Chondrocyte (in vitro differentiated cells): ENCODE measurements around the gene CHST2. TPM values are rescaled to one million over a fixed set of nuclear protein-coding genes. Genes with fewer than 3 reads are reported as not detected.

ENCODE experiments used
- DNase-seq: peaks from one replicate; pipeline ENCODE4 v3.0.0; 2021; ENCODE audit warnings: mixed read lengths, low spot score
- H3K27ac Mint-ChIP-seq: one replicate; pipeline ENCODE4 v1.8.0; 2021; ENCODE audit warnings: mild to moderate bottlenecking, moderate library complexity, mixed read lengths; ENCODE audit not compliant: unreplicated experiment
- H3K27me3 Mint-ChIP-seq: 2 replicates; pipeline ENCODE4 v1.8.0; 2021; ENCODE audit warnings: low read depth, mixed read lengths
- H3K36me3 Mint-ChIP-seq: 2 replicates; pipeline ENCODE4 v1.8.0; 2021; ENCODE audit warnings: low read depth, mixed read lengths
- H3K4me1 Mint-ChIP-seq: 2 replicates; pipeline ENCODE4 v1.8.0; 2021; ENCODE audit warnings: low read depth, mild to moderate bottlenecking, mixed read lengths
- H3K4me3 Mint-ChIP-seq: one replicate; pipeline ENCODE4 v1.8.0; 2021; ENCODE audit warnings: mild to moderate bottlenecking, moderate library complexity, mixed read lengths; ENCODE audit not compliant: unreplicated experiment
- H3K9me3 Mint-ChIP-seq: 2 replicates; pipeline ENCODE4 v1.8.0; 2021; ENCODE audit warnings: low read depth, mixed read lengths
- CTCF ChIP-seq: fragments of 200-600 bp; sonication (generic); IDR thresholded peaks from 2 replicates; pipeline ENCODE4 v1.5.0; 2021; ENCODE audit warnings: antibody characterized with exemption, mild to moderate bottlenecking, moderate library complexity
- total RNA-seq: library from RNA; stranded (reverse); gene quantifications from 3 replicates; pipeline ENCODE4 v1.2.1, GENCODE V29; 2021

CHST2 gene
- total RNA-seq, 1 donor from 2014 or later = 23.1 TPM

GRCh38 chr3:143110371-143110770 is 9.2 kb upstream of the CHST2 start:
- H3K27ac Mint-ChIP-seq = no peak overlapping the region
- peaks cover 10% of the 10 kb centered on the region for H3K9me3 Mint-ChIP-seq
- H3K27me3 Mint-ChIP-seq = peaks cover 17% of the 10 kb centered on the region
- TF ChIP-seq CTCF = no peak
- no peak for DNase-seq
- peaks cover 2% of the 10 kb centered on the region for H3K36me3 Mint-ChIP-seq
- no peak overlapping the region for H3K4me3 Mint-ChIP-seq
- no peaks in the 10 kb centered on the region for H3K4me1 Mint-ChIP-seq

GRCh38 chr3:143118630-143119008 is 952 bp upstream of the CHST2 start:
- TF ChIP-seq CTCF = no peak
- peak overlapping the region; percentile 87 for H3K4me3 Mint-ChIP-seq
- H3K27ac Mint-ChIP-seq = no peak overlapping the region
- H3K4me1 Mint-ChIP-seq = peaks cover 10% of the 10 kb centered on the region
- peaks cover 8% of the 10 kb centered on the region for H3K27me3 Mint-ChIP-seq
- DNase-seq = no peak
- H3K9me3 Mint-ChIP-seq = no peaks in the 10 kb centered on the region
- peaks cover 1% of the 10 kb centered on the region for H3K36me3 Mint-ChIP-seq

- peak overlapping the region; percentile 54 for H3K27ac Mint-ChIP-seq
- H3K4me1 Mint-ChIP-seq = peaks cover 20% of the 10 kb centered on the region
- H3K36me3 Mint-ChIP-seq = peaks cover 1% of the 10 kb centered on the region
- TF ChIP-seq CTCF = no peak
- no peak for DNase-seq
- H3K4me3 Mint-ChIP-seq = peak overlapping the region; percentile 87
- H3K27me3 Mint-ChIP-seq = peaks cover 2% of the 10 kb centered on the region
- no peaks in the 10 kb centered on the region for H3K9me3 Mint-ChIP-seq
These were observed 574 bp downstream of the CHST2 start for GRCh38 chr3:143119974-143120715.

GRCh38 chr3:143120716-143121240 is 1.2 kb downstream of the CHST2 start:
- no peak for TF ChIP-seq CTCF
- Mint-ChIP-seq H3K4me1 (peaks cover 20% of the 10 kb centered on the region), H3K27ac (no peak overlapping the region), H3K4me3 (peak overlapping the region; percentile 56), H3K9me3 (no peaks in the 10 kb centered on the region), H3K36me3 (peaks cover 1% of the 10 kb centered on the region), H3K27me3 (peaks cover 2% of the 10 kb centered on the region)
- no peak for DNase-seq

GRCh38 chr3:143121241-143122088 is 1.9 kb downstream of the CHST2 start:
- peaks cover 20% of the 10 kb centered on the region for H3K4me1 Mint-ChIP-seq
- TF ChIP-seq CTCF = peak; percentile 84

More at GRCh38 chr3:143121241-143122088, 1.9 kb downstream of the CHST2 start:
- H3K27me3 Mint-ChIP-seq = peaks cover 2% of the 10 kb centered on the region
- H3K27ac Mint-ChIP-seq = no peak overlapping the region
- H3K9me3 Mint-ChIP-seq = no peaks in the 10 kb centered on the region
- H3K4me3 Mint-ChIP-seq = peak overlapping the region; percentile 56
- H3K36me3 Mint-ChIP-seq = peaks cover 1% of the 10 kb centered on the region
- DNase-seq = peak; percentile 92
